HL-60 (cell line): Measurements from ENCODE around the gene KRCC1.

Experiments
- DNase-seq, 2 experiments: peaks; one replicate each; pipeline ENCODE4 v3.0.0-alpha.2; 2010 to 2020; ENCODE audit warnings: low read depth in 1 of 2, low spot score in 1 of 2
- H3K27ac ChIP-seq: fragments of 250-450 bp; sonication (Bioruptor Pico); replicated peaks from 2 replicates; pipeline ENCODE4 v1.5.1; 2020; ENCODE audit warnings: mild to moderate bottlenecking, moderate library complexity
- H3K27me3 ChIP-seq: fragments of 250-450 bp; sonication (Bioruptor Pico); 2 replicates; pipeline ENCODE4 v1.5.1; 2021; ENCODE audit warnings: mild to moderate bottlenecking, moderate library complexity; ENCODE audit not compliant: insufficient read depth, poor library complexity, severe bottlenecking
- H3K4me3 ChIP-seq: replicated peaks from 2 replicates; pipeline ENCODE4 v1.5.1; 2011; ENCODE audit warnings: mild to moderate bottlenecking, control low read depth, low read length; ENCODE audit not compliant: insufficient read depth
- CTCF ChIP-seq: IDR thresholded peaks from one replicate; pipeline ENCODE4 v1.5.1; 2011; ENCODE audit warnings: low read length, control low read depth, inconsistent platforms; ENCODE audit not compliant: insufficient read depth
- GABPA ChIP-seq: IDR thresholded peaks from 2 replicates; pipeline ENCODE4 v1.6.1; 2012; ENCODE audit warnings: low read depth
- POLR2AphosphoS5 ChIP-seq: IDR thresholded peaks from 2 replicates; pipeline ENCODE4 v1.6.1; 2012; ENCODE audit warnings: low read depth
- REST ChIP-seq: IDR thresholded peaks from 2 replicates; pipeline ENCODE4 v1.6.1; 2012; ENCODE audit warnings: low read depth; ENCODE audit not compliant: insufficient replicate concordance
- SPI1 ChIP-seq: IDR thresholded peaks from 2 replicates; pipeline ENCODE4 v1.6.1; 2012; ENCODE audit warnings: low read depth, mild to moderate bottlenecking, borderline replicate concordance

KRCC1 gene

DNA sequence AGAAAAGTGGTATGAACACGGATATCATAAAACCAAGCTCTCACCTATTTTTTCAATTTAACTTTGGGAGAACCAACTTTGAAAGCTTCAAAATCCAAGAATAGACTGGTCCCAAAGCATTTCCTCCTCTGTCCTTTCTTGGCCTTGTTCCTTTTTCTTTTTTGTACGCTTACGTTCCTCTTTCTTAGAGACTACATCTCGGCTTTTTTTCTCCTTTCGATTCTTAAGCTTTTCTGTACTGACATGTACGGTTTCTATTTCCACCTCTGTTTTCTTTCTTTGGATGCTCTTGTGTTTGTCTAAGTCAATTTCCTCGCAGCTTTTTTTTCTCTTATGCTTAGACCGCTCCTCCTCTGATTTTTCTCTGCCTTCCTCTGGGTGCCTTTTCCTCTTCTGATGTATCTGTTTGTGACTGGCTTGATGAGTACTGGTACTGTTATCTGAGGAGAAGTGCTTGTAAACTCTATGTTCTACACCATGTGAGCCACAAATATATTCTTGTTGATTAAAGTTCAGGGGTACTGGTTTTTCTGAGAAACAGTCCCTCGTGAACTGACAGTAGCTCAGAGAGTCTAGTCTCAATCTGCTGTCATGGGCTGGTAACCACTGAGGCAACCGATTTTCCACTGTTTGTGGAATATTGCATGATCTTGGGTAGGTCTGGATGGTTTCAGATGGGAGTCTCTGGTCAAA, 27.7 kb downstream of the KRCC1 start:
- Histone ChIP-seq H3K27me3 (no peaks in the 10 kb centered on the region), H3K27ac (no peak overlapping the region), H3K4me3 (0 out of 2 replicates have a peak overlapping the region, but pooled peaks have one; percentile 12)
- DNase-seq, result no peak
- TF ChIP-seq GABPA (no peak), REST (no peak)

- Histone ChIP-seq H3K27ac (no peak overlapping the region), H3K27me3 (no peaks in the 10 kb centered on the region), H3K4me3 (no peak overlapping the region)
- no peak for DNase-seq
- TF ChIP-seq CTCF (no peak), POLR2AphosphoS5 (no peak), SPI1 (no peak), GABPA (no peak), REST (no peak)
Measured at GRCh38 chr2:88024509-88024908, 31.1 kb downstream of the KRCC1 start.

DNA sequence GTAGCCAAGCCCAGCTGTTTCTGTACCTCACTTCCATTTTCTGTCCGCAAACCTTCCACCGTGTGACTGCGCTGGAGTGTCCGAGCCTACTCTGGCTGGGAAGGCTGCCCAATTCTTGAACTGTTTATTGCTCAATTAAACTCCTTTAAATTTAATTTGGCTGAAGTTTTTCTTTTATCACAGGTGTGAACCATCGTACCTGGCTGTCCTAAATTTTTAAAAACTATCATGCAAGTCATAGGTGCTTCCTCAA, 33.0 kb downstream of the KRCC1 start:
- DNase-seq, result no peak
- no peak for TF ChIP-seq CTCF
- TF ChIP-seq POLR2AphosphoS5, result no peak
- no peak for TF ChIP-seq GABPA
- no peak for TF ChIP-seq SPI1
- TF ChIP-seq REST, result no peak
- no peak overlapping the region for H3K4me3 ChIP-seq
- H3K27me3 ChIP-seq, result no peaks in the 10 kb centered on the region
- H3K27ac ChIP-seq, result no peak overlapping the region

DNA sequence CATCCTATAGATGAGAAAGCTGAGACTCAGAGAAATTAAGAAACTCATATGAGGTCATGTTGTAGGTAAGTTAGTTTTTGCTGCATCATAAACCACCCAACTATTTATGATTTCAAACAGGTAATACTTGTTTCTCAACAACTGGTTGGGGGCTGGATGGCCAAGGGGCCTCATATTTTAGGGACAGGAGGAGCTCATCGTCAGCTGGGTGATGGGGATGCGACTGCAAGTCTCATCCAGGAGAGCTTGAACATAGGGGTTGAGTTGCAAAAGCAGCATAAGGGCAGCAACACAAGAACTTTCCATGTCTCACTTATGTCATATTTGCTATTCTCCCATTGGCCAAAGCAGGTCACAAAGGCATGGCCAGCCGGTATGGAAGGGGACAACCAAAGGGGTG, 35.6 kb downstream of the KRCC1 start:
- Histone ChIP-seq H3K4me3 (no peak overlapping the region), H3K27me3 (no peaks in the 10 kb centered on the region), H3K27ac (no peak overlapping the region)
- no peak for DNase-seq
- TF ChIP-seq POLR2AphosphoS5, result no peak
- TF ChIP-seq SPI1, result no peak
- no peak for TF ChIP-seq CTCF
- TF ChIP-seq REST, result no peak
- TF ChIP-seq GABPA, result no peak
